Activated gamma-delta T cell treated with Interleukin-2 at 50 U/mL for 16 hours (primary cell): ENCODE data around the gene TSPOAP1.
A peak's percentile ranks its signal among the peaks of the same experiment; 100 is the strongest.

ENCODE experiments used
- DNase-seq: peaks from one replicate; pipeline ENCODE4 v3.0.0-alpha.2; 2020

The TSPOAP1 gene

GRCh38 chr17:58327363-58328194 is 1.0 kb downstream of the TSPOAP1 start:
- DNase-seq, result no peak

GRCh38 chr17:58326609-58327362 is 1.8 kb downstream of the TSPOAP1 start:
- no peak for DNase-seq

GRCh38 chr17:58325976-58326468 is 2.6 kb downstream of the TSPOAP1 start:
- no peak for DNase-seq

GRCh38 chr17:58325289-58325726 is 3.3 kb downstream of the TSPOAP1 start:
- DNase-seq, result no peak

- DNase-seq, result no peak
Observed at GRCh38 chr17:58324409-58325288, 3.9 kb downstream of the TSPOAP1 start.

GRCh38 chr17:58324056-58324408 is 4.6 kb downstream of the TSPOAP1 start:
- DNase-seq, result no peak

GRCh38 chr17:58323366-58324055 is 5.1 kb downstream of the TSPOAP1 start:
- DNase-seq, result no peak

- DNase-seq, result no peak
Observed at GRCh38 chr17:58322581-58323185, 5.9 kb downstream of the TSPOAP1 start.

GRCh38 chr17:58321571-58322525 is 6.7 kb downstream of the TSPOAP1 start:
- DNase-seq, result no peak

GRCh38 chr17:58320570-58321323 is 7.8 kb downstream of the TSPOAP1 start:
- DNase-seq, result no peak

- no peak for DNase-seq
Observed at GRCh38 chr17:58320163-58320558, 8.4 kb downstream of the TSPOAP1 start.

GRCh38 chr17:58319173-58320162 is 9.1 kb downstream of the TSPOAP1 start:
- DNase-seq, result peak; percentile 3

- no peak for DNase-seq
Observed at GRCh38 chr17:58318627-58319172, 9.9 kb downstream of the TSPOAP1 start.

- DNase-seq, result peak; percentile 2
Observed at GRCh38 chr17:58318065-58318481, 10.5 kb downstream of the TSPOAP1 start.

- peak; percentile 72 for DNase-seq
Observed at GRCh38 chr17:58317421-58318064, 11.1 kb downstream of the TSPOAP1 start.

GRCh38 chr17:58316260-58316960 is 12.2 kb downstream of the TSPOAP1 start:
- DNase-seq, result no peak

GRCh38 chr17:58315750-58316149 is 12.8 kb downstream of the TSPOAP1 start:
- no peak for DNase-seq
